Effector CD4-positive, alpha-beta T cell (primary cell): ENCODE measurements around the gene PMS1.
A peak's percentile ranks its signal among the peaks of the same experiment; 100 is the strongest.
"Not testable (repeated sequence)": the region's sequence is repeated elsewhere in the genome, so short reads cannot be mapped to it uniquely, and the experiment has no call there.

Source experiments
- DNase-seq: peaks from one replicate; pipeline ENCODE4 v3.0.0-alpha.2; 2020
- total RNA-seq: gene quantifications from one replicate; lab custom pipeline; 2026; lab: John Stamatoyannopoulos, UW

PMS1 gene
- total RNA-seq, result 30.4 reads per million, percentile 56 among the genes with 10 or more reads in this experiment

DNA sequence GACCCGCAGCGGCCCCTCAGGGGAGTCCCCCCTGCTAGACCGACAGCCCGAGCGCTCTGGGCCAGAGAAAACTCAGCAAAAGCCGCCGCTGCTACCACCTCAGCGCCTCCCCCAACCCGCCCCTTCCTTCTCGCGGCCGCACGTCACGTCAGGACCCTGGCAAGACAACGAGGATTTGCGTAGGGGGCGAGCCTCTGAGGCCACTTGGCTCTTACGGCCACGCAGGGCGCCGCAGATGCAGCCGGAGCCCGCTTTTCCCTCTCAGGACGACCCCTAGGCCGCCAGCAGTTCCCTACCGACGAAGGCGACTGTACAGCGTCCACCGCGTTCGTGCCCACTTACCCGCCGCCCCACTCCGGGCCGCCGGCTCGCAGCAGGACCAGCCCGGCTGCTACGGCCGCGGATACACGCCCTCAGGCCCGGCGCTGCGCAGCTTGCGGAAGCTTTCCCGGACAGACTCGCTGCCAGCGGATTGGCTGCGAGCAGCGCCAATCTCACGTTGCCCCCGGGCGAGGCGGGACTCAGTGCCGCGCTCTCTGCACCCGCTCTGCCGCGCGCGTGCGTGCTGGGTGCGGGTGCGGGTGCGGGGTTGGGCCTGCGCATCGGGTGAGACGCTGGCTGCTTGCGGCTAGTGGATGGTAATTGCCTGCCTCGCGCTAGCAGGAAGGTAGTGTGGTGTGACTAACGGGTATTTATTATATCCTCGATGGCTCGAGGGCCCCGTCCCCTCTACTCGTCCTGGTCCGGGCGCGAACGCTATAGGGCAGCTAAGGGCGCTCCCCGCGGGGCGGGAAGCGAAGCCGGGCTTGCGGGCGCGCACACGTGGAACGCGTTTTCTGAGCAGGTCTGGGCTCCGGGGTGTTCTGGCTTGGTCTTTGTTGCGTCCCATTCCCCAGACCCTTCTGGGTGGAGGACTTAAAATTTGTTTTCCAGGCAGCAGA is at the start of gene PMS1, which contains the start of gene ORMDL1:
Gene PMS1 (plus strand): TSS at position 524 of the 941 bp plus-strand sequence. CDS start 7,360 bp downstream, outside the sequence.
Gene ORMDL1 (minus strand): TSS at position 413 of the 941 bp plus-strand sequence. CDS start 1,744 bp downstream, outside the sequence.
- DNase-seq, result peak; percentile 92

GRCh38 chr2:189751080-189751658 is 33.1 kb upstream of the PMS1 start:
- peak; percentile 18 for DNase-seq

GRCh38 chr2:189756311-189756952 is 27.8 kb upstream of the PMS1 start:
- no peak for DNase-seq

GRCh38 chr2:189760154-189760553 is 24.1 kb upstream of the PMS1 start:
- not testable (repeated sequence) for DNase-seq

- no peak for DNase-seq
These were observed 22.1 kb upstream of the PMS1 start for GRCh38 chr2:189762229-189762550.

DNA sequence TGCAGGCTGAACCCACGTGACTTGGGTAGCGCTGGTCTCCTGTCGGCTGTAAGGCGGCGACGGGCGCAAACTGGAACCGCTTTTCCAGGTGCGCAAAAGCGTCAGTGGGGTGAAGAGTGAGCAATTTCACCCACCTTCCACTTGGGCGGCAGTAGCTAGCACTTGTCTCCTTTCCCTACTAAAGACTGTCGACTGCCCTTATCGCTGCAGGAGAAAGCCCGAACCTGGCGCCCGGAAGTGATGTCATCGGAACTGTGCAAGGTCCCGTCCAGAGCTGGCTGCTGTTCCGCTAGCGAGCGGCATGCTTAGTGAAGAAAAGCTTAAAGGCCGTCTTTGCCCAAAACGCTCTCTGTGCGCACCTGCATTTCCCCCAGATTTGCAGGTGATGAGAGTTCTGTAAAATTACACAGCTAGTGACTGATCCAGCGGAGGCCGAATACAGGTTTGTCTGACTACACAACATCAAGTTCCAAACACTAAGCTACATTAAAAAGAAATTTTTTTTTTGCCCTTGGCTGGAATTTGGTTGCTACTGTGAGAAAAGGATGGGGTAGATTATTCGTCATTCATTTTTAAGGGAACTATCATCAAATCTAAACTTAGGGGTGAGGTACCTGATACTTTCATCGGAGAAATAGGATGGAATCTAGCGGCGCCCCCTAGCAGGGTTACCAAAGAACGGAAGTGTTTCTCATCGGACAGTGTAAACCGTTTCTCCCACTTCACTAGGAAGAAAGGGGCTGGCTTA is 21.5 kb upstream of the PMS1 start, which contains the start of gene OSGEPL1:
Gene OSGEPL1 (minus strand): TSS at position 242 of the 748 bp plus-strand sequence. CDS start 1,152 bp downstream, outside the sequence.
- DNase-seq, result peak; percentile 93

DNA sequence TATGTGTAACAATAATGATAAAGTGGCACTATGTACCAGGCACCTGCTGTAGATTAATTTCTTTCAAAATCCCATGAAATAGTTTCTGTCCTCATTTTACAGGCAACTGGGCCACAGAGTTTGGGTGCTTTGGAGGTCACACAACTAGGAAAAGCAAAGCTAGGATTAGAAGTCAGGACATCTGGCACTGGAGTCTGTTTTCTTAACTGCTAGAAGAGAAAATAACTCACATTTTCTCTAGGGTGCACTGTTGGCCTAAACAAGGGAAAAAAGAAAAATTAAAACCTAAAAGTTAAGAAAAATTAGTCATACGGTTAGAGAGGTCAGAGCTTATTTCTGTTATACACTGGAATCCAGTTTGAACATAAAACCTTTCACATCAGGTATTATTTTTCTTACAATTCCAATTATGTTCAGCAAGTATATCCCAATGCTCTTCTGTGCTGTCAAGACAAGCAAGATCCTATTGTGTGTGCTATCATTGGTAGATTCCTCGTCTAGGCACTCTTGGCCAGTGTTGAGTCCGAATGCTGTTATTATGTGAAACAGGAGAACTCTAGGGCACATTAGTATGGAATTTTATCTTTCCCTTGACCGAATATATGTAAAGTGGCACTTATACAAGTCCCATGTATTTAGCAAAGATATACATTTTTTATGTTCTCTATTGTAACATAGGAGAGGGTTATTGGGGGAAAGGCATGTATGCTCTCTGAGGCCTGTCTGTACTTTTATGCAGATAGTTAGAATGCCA is 20.2 kb upstream of the PMS1 start:
- no peak for DNase-seq

GRCh38 chr2:189770590-189771322 is 13.5 kb upstream of the PMS1 start:
- no peak for DNase-seq

DNA sequence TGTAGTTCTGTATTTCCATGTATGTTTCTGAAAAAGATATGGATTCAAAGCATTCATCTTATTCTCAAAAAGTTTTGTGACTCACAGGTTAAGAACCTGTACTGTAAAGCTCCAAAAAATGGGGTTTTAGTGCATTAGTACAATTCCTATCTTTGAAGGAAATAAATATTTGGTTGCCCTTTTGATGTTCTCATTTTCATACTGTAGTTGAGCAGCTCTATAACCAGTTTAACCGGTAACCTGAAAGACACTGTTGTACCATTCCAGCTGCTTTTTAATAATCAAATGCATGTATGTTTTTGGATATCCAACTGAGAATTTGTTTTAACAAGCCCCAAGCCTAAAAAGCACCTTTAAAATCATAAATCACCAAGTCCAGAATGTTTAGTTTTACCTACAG is 12.0 kb upstream of the PMS1 start:
- DNase-seq, result no peak

DNA sequence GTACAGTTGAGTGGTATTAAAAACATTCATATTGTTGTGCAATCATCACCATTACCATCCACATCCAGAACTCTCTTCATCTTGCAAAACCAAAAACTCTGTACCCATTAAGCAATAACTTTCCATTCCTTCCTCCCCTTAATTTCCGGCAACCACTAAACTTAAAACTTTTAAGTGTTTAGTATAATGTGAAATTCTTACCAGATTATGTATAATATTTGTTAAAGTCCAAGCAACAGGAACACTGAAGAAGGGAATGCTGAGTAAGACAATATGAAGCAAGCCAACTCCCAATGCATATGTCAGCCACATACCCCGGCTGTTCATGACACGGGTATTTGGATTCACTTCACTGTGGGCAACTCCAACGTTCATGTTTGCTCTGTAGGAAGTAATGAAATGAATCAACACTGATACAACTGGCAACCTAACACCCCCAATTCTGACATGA is 2.0 kb upstream of the PMS1 start:
- DNase-seq, result no peak

- no peak for DNase-seq
These were observed 761 bp upstream of the PMS1 start for GRCh38 chr2:189783451-189783926.

DNA sequence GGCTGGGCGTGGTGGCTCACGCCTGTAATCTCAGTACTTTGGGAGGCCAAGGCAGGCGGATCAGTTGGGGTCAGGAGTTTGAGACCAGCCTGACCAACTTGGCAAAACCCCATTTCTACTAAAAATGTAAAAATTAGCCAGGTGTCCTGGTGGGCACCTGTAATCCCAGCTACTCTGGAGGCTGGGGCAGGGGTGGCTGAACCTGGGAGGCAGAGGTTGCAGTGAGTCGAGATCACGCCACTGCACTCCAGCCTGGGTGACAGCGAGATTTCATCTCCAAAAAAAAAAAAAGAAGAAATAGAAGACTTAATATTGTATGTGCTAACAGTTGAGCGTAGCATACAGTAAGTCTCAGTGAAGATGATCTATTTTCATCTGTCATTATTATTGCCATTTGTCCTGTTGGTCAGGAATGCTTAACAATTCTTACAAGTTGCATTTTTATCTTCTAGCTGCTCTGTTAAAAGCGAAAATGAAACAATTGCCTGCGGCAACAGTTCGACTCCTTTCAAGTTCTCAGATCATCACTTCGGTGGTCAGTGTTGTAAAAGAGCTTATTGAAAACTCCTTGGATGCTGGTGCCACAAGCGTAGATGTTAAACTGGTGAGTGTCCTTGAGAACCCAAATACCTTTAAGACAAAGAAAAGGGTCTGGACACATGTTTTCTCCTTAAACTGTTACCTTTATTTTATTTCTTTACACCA is 7.2 kb downstream of the PMS1 start:
- DNase-seq, result no peak

DNA sequence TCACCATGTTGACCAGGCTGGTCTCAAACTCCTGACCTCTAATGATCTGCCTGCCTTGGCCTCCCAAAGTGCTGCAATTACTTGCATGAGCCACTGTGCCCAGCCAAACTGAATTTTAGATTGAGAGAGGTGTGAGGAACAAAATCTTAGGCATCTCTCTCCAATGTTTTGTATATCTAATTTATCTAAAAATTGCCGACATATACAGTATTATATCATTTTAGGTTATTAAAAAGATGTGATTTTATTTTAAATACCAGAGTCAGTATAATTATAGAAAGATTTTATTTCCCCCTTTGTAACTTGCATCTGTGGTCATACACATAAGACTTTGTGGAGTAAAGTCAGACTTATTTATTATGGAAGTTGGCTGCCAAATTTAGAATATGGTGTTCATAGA is 10.1 kb downstream of the PMS1 start:
- DNase-seq, result no peak

- DNase-seq, result no peak
These were observed 13.7 kb downstream of the PMS1 start for GRCh38 chr2:189797902-189798301.

GRCh38 chr2:189798312-189799029 is 14.2 kb downstream of the PMS1 start:
- no peak for DNase-seq

- no peak for DNase-seq
These were observed 14.7 kb downstream of the PMS1 start for GRCh38 chr2:189799030-189799331.

GRCh38 chr2:189799531-189799930 is 15.3 kb downstream of the PMS1 start:
- DNase-seq, result no peak

GRCh38 chr2:189802396-189802912 is 18.2 kb downstream of the PMS1 start:
- no peak for DNase-seq

DNA sequence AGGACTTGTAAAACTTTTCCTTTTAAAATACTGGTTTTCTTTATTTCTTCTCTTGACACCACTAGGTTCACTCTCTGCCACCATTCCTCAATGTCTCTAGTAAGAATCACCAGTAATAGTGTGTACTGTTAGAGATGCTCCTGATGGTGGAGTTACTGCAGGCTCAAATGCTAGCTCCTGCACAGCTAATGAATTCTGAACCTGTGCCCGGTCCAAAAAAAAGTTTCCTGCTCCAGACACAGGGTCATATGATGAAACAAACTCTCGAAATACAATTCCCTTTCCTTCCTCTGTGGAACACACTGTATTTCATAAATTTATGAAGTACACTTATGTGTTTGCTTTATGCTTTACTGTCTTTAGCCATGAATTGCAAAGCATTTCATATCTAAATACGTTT is 19.2 kb downstream of the PMS1 start:
- no peak for DNase-seq
